GM19328 (cell line): ENCODE results near the gene PERCC1.
"Not testable (repeated sequence)": the region's sequence is repeated elsewhere in the genome, so short reads cannot be mapped to it uniquely, and the experiment has no call there.

Experiments used
- ATAC-seq: cut with Tn5 transposase; IDR thresholded peaks from one replicate; pipeline ENCODE4 v1.9.1; 2021; ENCODE audit warnings: mild to moderate bottlenecking, moderate library complexity; ENCODE audit not compliant: unreplicated experiment

Gene PERCC1

GRCh38 chr16:1433263-1433560 lies 2.3 kb downstream of the PERCC1 start:
- no peak for ATAC-seq

GRCh38 chr16:1433756-1434155 lies 2.9 kb downstream of the PERCC1 start:
- no peak for ATAC-seq

GRCh38 chr16:1434644-1435592 lies 4.0 kb downstream of the PERCC1 start:
- ATAC-seq: no peak

GRCh38 chr16:1435921-1436697 lies 5.2 kb downstream of the PERCC1 start:
- ATAC-seq: no peak

- no peak for ATAC-seq
Measured at GRCh38 chr16:1436731-1437355, 6.0 kb downstream of the PERCC1 start.

GRCh38 chr16:1437606-1438005 lies 6.7 kb downstream of the PERCC1 start:
- no peak for ATAC-seq

GRCh38 chr16:1438229-1439057 lies 7.6 kb downstream of the PERCC1 start:
- ATAC-seq: no peak

GRCh38 chr16:1439058-1439698 lies 8.3 kb downstream of the PERCC1 start:
- no peak for ATAC-seq

- ATAC-seq: not testable (repeated sequence)
Measured at GRCh38 chr16:1439699-1440074, 8.8 kb downstream of the PERCC1 start.

- no peak for ATAC-seq
Measured at GRCh38 chr16:1441391-1441829, 10.5 kb downstream of the PERCC1 start.

GRCh38 chr16:1442697-1443096 lies 11.8 kb downstream of the PERCC1 start:
- ATAC-seq: no peak

GRCh38 chr16:1443403-1443973 lies 12.6 kb downstream of the PERCC1 start:
- no peak for ATAC-seq

GRCh38 chr16:1443980-1444729 lies 13.3 kb downstream of the PERCC1 start, which contains the start of gene CCDC154:
TSS of gene CCDC154 (minus strand) at chr16:1444556. CDS start at chr16:1444322, 234 bp downstream.
- ATAC-seq: no peak

- no peak for ATAC-seq
Measured at GRCh38 chr16:1444730-1445517, 14.0 kb downstream of the PERCC1 start.

GRCh38 chr16:1445518-1446203 lies 14.8 kb downstream of the PERCC1 start:
- ATAC-seq: no peak

GRCh38 chr16:1446296-1447080 lies 15.6 kb downstream of the PERCC1 start:
- ATAC-seq: no peak

GRCh38 chr16:1447965-1448364 lies 17.1 kb downstream of the PERCC1 start:
- no peak for ATAC-seq
